C4-2B (cell line): ENCODE results near the gene CCDC102B.

Experiments used
- CTCF ChIP-seq: fragments of 450-650 bp; conservative IDR thresholded peaks from 2 replicates; pipeline ENCODE4 v1.5.1; 2017; ENCODE audit warnings: mild to moderate bottlenecking
- ZFX ChIP-seq: fragments of 450-650 bp; IDR thresholded peaks from 2 replicates; pipeline ENCODE4 v1.6.1; 2017

- TF ChIP-seq CTCF: no peak
- no peak for TF ChIP-seq ZFX
Observed at GRCh38 chr18:68984342-68984741, 186.5 kb downstream of the CCDC102B start.
